Astrocyte (in vitro differentiated cells and primary cell): ENCODE data around the gene NBPF3.

Source experiments
- CTCF ChIP-seq: IDR thresholded peaks from 2 replicates; pipeline ENCODE4 v1.5.1; 2011; ENCODE audit warnings: low read depth, mild to moderate bottlenecking, inconsistent platforms, low read length, moderate library complexity; ENCODE audit not compliant: insufficient read depth
- EZH2 ChIP-seq: IDR thresholded peaks from 2 replicates; pipeline ENCODE4 v1.6.1; 2012; ENCODE audit warnings: mild to moderate bottlenecking, low read length, inconsistent platforms; ENCODE audit not compliant: insufficient read depth

- TF ChIP-seq EZH2 (no peak), CTCF (no peak)
These were observed 81.8 kb downstream of the NBPF3 start for GRCh38 chr1:21521717-21522060.
